GM21381 (cell line): ENCODE results near the gene GDPD2.

Source experiments
- ATAC-seq: cut with Tn5 transposase; IDR thresholded peaks from one replicate; pipeline ENCODE4 v1.9.1; 2021; ENCODE audit warnings: mild to moderate bottlenecking, moderate library complexity; ENCODE audit not compliant: unreplicated experiment

Gene GDPD2

DNA sequence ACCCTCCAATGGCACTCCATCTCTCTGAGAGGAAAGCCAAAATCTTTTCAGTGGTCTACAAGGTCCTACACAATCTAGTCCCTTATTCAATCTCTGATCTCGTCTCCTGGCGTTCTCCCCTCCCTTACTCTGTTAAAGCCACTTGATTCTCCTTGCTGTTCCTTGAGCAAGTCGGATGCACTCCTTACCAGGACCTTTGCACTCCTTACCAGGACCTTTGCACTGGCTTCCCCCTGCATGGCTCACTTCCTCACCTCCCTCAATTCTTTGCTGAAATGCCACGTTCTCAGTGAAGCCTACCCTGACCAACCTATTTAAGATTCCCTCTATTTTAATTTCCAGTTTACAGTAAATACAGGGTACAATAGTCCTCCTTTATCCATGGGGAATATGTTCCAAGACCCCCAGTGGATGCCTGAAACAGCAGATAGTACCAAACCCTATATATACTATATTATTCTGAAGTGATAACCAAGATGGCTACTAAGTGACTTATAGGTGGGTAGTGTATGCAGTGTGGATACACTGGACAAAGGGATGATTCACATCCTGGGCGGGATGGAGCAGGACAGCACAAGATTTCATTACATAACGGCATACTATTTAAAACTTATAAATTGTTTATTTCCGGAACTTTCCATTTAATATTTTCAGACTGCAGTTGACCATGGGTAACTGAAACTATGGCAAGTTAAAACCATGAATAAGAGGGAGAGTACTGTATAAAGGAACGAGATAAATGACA, 15.0 kb downstream of the GDPD2 start:
- ATAC-seq = no peak

DNA sequence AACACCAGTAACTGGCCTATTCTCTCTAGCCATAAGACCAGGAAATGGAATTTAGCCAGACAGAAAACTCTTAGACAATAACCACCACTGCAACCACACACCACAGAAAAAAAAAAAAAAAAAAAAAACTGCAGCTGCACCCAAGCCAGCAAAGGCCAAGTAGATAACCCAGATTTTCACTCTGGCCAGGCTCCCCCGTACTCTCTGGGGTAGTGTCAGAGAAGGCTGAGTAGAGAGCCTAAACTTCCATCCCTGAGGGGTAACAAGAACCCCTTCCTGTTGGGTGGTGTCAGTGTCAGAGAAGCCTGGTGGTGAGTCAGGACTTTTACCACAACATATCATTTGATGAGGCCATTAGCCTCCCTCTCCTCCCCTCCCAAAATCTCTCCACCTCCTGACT, 15.9 kb downstream of the GDPD2 start:
- no peak for ATAC-seq

DNA sequence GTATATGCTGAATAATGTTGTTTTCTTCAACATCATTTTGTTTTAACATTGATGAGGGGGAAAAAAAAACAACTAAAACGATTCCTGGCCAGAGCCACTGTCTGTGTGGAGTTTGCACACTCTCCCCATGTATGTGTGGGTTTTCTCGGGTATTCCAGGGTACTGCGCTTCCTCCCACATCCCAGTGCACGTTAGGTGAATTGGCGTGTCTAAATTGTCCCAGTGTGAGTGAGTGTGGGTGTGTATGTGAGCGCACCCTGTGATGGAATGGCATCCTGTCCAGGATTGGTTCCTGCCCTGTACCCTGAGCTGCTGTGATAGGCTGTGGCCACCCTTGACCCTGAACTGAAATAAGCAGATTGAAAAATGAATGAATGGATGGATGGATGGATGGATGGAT, 19.1 kb downstream of the GDPD2 start:
- ATAC-seq = no peak

DNA sequence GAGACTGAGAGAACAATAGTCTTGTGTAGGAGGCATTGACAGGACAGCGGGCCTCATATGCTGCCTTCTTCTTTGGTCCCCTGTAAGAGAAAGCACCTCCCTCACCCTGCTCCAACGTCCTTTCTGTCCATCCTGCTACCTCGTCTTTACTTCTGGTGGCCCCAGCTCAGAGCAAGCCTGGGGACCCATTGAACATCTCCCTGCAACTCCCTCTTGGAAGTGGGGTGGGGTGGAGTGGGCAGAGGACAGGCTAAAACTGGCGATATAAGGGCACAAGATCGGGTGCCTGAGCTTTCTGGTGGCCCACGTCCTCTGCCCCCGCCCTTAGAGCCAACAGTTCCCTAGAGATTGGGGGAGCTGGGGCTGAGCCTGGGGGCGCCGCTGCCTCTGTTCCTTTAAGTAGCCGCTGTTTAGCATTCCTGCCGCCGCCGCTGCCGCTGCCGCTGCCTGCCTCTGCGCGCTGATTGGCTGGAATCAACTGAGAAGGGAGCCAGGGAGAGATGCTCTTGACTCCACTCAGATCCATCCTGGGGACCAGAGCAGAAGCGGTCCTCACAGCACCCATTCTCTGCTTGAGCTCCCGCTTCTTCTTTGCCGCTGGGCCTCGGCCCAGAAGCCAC, 21.3 kb downstream of the GDPD2 start, which contains the start of gene DLG3:
DLG3 (plus strand) TSS at position 510 of the 620 bp plus-strand sequence. CDS start 367 bp downstream, outside the sequence.
- no peak for ATAC-seq

DNA sequence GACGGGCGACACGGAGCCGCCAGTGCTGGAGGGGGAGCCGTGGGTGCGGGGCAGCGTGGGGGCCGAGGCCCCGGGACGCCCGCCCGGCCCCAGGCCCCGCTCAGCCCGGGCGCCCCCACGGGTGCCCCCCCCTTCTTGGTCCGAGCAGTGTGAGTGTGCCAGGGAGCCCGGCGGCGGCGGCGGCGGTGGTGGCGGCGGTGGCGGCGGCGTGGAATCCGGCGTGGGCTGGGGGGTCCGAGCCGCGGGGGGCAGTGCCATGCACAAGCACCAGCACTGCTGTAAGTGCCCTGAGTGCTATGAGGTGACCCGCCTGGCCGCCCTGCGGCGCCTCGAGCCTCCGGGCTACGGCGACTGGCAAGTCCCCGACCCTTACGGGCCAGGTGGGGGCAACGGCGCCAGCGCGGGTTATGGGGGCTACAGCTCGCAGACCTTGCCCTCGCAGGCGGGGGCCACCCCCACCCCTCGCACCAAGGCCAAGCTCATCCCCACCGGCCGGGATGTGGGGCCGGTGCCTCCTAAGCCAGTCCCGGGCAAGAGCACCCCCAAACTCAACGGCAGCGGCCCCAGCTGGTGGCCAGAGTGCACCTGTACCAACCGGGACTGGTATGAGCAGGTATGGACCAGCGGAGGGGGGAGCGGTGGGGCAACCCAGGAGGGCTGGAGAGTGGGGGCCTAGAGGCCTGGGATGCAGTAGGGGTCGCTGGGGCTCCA, 22.0 kb downstream of the GDPD2 start:
- ATAC-seq = no peak

DNA sequence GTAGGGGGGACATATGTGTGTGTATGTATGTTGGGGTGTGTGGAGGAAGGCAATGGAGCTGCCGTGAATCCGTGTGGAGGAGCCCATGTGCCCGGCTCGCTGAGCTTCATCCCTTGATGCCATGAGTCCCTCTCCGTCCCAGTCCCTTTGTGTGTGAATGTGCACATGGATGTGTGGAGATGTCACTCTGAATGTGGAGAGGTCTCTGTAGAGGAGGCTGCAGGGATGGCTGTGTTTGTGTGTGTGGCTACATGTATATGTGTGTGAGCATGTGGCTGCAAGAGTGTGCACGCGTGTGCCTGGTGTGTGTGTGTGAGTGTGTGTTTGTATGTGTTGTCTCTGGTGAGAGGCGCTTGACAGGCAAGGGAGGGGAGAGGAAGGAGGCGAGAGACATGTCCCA, 22.8 kb downstream of the GDPD2 start:
- ATAC-seq = no peak

DNA sequence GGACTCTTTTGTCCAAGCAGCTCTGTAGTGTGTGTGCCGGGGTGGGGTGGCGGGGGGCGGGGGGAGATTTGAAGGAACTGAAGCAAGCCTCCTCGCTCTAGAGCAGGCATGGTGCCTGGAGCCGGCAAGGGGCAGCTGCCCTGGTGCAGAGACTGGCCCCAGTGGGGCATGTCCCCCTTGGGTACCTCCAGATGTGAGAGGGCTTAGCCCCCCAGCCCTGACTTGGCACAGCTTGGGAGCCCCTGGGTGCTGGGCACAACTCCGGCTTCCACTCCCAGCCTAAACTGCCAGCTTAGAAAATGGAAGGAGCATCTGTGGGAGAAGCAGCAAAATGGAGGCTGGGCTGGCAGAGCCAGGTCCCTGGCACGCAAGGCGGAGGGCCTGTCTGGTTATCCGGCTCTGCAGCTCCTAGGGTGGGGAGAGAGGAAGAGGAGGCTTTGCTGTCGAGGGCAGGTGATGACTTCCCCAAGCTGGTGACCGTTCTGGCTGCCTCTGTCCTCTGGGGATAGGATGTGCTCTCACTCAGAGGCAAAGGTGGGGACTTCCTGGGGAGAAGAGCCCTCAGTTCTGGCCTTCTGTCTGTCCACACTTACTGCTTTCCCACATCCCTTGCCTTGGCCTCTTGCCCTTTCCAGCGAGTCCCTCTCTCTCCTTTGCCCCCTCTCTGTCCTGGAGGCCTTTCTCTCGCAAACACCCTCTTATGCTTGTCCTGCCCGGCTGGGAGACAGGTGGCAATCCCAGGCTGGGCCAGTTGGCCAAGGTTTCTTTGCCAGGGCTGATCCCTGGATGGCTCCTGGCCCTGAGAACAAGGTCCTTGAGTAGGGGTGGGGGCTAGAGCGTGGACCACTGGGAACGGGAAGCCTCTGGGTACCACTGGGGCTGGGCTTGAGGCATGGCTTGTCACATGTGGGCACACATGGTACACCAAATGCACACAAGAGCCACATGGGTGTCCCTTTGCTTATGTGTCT, 23.6 kb downstream of the GDPD2 start:
- no peak for ATAC-seq

DNA sequence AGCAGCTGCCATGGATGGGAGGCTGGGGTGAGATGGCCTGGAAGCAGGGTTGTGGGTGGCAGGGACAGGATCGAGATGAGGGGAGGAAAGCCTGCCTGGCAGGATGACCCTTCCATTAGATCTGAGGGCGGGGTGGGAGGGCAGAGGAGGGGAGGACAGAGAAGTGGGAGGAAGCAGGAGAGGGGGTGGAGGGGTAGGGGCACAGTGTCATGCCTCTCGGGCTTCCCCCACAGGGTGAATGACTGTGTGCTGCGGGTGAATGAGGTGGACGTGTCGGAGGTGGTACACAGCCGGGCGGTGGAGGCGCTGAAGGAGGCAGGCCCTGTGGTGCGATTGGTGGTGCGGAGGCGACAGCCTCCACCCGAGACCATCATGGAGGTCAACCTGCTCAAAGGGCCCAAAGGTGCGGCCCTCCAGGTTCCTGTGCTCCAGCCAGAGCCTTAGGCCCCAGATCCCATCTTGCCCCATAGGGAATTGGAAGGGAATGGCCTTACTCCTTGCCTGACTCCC, 26.4 kb downstream of the GDPD2 start:
- ATAC-seq = no peak

DNA sequence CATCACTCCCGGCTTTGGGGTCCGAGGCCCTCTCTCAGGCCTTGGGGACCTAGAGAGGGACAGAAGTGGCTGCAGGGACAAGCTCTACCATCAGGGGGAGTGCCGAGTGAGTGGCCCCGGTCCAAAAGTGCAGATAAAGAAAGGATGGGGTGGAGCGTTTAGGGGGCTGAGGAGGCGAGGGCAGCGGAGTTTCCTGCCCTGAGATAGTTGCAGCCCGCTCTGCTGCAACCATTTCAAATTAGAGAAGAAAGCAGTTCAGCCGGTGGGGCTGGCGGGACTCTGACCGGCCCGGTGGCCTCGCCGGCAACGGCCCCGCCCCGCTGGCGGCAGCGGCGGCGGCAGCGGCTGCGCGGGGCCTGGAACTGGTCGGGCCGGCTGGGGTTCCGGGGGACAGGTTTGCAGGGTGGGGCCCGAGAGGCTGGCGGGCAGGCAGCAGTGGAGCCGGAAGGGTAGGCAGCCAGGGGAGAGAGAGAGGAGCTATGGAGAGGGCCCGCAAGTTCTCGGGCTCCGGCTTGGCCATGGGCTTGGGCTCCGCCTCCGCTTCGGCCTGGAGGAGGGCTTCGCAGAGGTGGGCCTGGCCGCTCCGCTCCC, 29.1 kb downstream of the GDPD2 start:
- peak; percentile 41 for ATAC-seq

DNA sequence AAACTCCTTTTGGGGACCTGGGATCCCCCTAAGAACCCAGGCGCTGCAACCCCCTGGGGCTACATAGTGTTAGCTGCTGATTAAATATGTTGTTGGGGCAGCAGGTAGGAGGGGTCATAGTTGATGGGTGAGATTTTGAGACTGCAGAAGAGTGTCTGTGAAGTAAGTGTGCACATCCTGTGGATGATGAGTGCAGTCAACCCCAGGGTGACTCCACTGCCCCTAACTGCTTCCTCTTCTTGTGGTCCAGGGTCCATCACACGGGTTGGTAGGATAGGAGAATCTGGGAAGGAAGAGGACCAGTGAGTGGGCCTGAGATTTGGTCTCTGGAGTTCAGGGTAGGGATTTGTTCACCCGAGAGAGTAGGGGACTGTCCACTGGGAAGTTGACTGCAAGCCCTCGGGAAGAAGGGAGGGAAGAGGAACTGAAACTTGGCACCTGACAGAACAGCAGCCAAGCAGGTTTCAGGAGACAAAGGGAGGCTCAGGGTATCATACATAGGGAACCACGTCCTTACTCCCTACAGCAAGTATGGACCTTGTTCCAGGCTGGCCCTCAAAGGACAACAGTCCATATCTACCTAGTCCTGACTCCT, 30.0 kb downstream of the GDPD2 start:
- ATAC-seq = no peak

DNA sequence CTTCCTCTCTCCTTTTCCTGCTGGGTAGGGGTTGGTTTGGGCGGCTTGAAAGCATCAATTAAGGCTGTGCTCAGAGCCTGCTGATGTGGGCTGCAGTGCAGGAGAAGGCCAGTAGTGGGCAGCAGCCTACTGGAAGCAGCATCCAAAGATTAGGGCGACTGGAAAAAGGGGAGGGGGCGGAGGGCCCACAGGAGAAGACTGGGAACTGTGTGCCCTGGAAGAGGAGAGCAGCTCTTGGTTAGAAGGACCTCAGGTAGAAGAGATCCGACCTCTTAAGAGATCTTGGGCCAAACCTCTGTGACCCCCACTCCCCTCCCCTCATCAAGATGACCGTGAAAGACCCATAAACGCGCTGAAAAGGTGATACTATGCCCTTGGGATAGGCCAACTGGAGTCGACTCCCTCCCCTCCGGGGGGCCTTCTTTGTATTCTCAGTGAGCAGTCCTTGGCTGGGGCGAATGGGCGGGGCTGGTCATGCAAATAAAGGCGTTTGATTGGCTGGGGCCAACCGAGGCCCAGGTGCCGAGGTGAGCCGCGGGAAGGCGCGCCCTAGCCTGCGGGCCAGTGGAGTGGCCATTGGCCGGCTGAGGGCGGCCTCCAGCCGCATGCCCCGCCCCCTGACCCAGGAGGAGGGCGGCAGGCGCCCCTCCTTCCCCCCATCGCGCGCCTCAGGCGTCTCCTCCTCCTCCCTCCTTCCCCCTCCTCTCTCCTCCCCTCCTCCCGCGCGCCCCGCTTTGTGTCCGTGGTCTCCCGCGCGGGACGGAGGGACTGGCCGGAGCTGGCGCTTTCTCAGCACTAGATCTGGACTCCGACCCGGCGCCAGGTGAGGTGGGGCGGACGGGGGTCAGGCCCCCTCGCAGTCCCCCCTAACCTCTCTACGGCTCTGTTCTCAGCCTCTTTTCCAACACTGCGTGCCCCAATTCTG, 31.6 kb downstream of the GDPD2 start:
- peak; percentile 64 for ATAC-seq

DNA sequence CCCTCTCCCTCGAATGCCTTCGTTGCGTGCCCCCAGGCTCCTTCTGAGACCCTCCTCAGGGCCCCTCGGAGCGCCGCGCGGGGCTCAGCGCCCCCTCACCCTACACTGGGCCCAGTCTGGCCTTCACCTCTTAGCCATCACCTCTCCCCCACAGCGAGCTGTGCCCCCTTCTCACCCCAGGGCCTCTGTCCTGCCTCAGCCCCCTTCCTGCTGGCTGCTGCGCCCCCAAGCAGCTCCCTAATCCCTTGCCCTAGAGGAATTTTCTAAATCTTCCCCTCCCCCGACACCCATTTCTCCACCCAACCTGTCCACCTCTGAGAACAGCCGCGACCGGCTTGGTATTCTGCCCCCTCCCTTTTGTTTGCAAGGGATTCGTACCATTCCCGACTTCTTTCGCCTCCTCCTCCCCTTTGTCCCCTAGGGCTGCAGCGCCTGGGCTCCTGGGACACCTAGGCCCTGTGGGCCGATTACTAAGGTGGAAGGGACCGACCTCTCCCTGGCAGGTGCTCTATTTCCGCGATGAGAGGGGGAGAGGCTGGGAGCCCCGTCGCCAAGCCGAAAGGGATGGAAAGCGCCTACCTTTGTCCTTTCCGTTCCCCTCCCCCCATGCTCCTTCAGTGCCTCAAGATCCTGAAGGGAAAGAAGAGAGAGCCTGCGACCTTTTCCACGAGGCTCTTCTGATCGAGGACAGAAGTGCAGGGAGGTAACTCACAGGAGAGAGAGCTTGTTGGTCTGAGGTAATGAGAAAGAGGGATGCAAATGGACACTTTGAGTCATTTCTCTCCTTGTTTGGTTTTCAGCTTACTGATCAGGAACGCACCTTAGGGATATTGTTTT, 32.5 kb downstream of the GDPD2 start:
- no peak for ATAC-seq

DNA sequence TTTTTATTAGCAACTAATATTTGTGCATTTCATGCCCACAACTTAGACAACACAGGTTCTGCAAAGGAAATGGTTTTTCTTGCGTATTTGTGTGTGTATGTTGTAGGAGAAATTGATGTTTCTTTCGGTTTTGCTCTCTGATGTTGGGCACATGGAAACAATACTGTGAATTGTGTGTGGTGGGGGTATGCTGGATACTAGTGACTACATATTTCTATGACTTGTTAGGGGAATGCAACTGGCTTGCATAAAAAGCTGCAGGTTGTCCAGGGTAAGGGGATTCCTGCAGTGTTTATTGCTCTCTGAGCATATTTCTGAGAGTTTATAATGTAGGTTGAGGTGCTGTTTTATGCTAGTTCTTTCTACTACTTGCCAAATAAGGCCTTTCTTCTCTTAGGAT, 33.1 kb downstream of the GDPD2 start:
- ATAC-seq = no peak

DNA sequence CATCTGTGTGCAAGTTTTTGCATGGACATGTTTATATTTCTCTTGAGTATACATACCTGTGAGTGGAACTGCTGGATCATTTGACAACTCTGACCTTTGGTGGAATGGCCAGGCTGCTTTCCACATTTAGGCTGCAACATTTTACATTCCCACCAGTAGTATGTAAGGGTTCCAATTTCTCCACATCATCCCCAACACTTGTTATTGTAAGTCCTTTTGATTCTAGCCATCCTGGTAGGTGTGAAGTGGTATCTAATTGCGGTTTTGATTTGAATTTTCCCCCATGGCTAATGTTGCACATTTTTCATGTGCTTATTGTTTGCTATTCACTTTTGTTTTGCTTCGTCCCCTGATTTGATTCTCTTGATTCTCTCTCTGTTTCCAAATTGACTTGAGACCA, 37.9 kb downstream of the GDPD2 start:
- ATAC-seq = no peak

DNA sequence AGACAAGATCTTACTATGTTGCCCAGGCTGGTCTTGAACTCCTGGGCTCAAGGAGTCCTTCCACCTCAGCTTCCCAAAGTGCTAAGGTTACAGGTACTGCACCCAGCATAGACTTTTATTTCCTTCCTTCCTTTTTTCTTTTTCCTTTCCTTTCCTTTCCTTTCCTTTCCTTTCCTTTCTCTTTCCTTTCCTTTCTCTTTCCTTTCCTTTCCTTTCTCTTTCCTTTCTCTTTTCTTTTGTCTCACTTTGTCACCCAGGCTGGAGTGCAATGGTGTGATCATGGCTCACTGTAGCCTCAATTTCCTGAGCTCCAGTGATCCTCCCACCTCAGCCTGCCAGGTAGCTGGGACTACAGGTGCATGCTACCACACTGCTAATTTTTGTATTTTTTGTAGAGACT, 40.9 kb downstream of the GDPD2 start:
- ATAC-seq = no peak

DNA sequence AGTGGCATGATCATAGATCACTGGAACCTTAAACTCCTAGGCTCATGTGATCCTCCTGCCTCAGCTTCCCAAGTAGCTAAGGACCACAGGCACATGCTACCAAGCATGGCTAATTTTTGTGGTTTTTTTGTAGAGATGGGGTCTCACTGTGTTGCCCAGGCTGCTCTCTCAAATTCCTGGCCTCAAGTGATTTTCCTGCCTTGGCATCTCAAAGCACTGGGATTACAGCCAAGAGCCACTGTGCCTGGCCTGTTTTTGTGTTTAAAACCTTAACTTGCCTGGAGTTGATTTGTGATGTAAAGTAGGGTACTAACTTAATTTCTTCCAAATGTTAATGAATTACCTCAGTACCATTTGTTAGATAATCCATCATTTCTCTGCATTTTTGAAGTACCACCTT, 43.9 kb downstream of the GDPD2 start:
- no peak for ATAC-seq

DNA sequence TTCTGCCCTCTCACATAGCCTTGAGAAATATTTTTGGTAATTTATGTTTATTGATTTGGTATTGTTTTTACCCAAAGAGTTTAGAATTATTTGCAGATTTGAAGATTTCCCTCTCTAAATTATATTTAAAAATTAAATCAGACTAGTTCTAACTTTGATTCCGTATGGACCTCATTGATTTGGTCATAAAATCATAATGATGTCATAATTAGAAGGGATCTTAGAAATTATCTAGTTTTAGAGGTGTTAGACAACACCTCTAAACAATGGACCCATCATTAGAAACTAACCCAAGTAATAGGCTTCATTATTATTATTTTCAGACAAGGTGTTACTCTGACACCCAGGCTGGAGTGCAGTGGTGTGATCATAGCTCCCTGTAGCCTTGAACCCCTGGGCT, 45.6 kb downstream of the GDPD2 start:
- no peak for ATAC-seq

DNA sequence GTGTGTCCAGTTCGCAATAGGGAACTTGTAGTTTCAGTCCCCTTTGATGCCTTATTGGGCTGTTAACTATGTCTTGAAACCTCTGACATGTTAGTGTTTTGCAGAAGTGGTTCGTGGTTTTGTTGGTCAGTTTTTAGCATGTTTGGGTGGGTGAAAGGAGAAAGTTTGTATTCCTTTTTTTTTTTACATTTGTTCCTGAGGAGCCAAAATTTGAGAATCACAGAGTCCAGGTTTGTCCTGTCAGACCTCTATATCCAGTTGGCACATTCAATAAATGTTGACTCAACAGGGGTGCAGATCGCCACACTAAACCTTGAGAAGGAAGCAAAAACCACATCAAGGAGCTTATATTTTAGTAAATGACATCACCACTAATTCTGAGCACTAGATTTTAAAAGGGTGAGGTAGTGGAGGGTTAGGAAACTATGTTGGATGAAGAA, 47.8 kb downstream of the GDPD2 start:
- ATAC-seq = peak; percentile 60
